Measurements from ENCODE around the gene PPP1R11. TPM values are rescaled to one million over a fixed set of nuclear protein-coding genes. Genes with fewer than 3 reads are reported as not detected.

Gene PPP1R11
- total and polyA plus RNA-seq, 9 of the 15 experiments (the other 6 are each of a cell fraction or from before 2014, with no cell fraction given): 17.8 to 94.8 (median 44.6) TPM

- no peak for FAIRE-seq
- in situ Hi-C loops (cut with MboI): no loop called here
- WGBS (ENCODE audit: insufficient coverage, low coverage, missing lambda C conversion rate): 0% methylated on average over 3 of the region's 3 CpGs
- POLR2A ChIA-PET: interaction anchor here (0.5 to 2.2 kb wide), 2 partner anchors 11 to 148 kb away, joined by 4 to 10 read pairs; partner anchors contain the start of gene POLR1H
- H2AFZ ChIP-seq (ENCODE audit: low read depth, low read length): no peak overlapping the region
- no peak for ATAC-seq
- H3K9me1 ChIP-seq (ENCODE audit: control insufficient read depth, insufficient read depth, low read length): no peaks in the 10 kb centered on the region
- no peak for DNase-seq (ENCODE audit: extremely low read depth in 1 of 4, low spot score in 3 of 4)
- no peak overlapping the region for H3K27ac ChIP-seq (ENCODE audit: extremely low read depth, low read depth, low read length)
- no peak overlapping the region for H3K4me3 ChIP-seq
- intact Hi-C loops (cut with micrococcal nuclease): no loop called here
- no peak overlapping the region for H3K4me2 ChIP-seq (ENCODE audit: insufficient read depth, low read length)
- H3K9me3 ChIP-seq (replicated peaks; ENCODE audit: control insufficient read depth, insufficient read depth, low read depth, low read length): no peaks in the 10 kb centered on the region
- peaks cover 0 to 27% of the 10 kb centered on the region in 2 experiments; a peak in 2 of 5 replicates for H3K4me1 ChIP-seq (replicated peaks in 1 of 2; ENCODE audit: control insufficient read depth in 2 of 2, insufficient read depth in 2 of 2, low read length in 2 of 2)
- no TSS peak for BruUV-seq (replicated peaks)
- peaks cover 13% of the 10 kb centered on the region for H3K79me2 ChIP-seq (ENCODE audit: control insufficient read depth, insufficient read depth, low read length)
- 0 out of 2 replicates have a peak, but pooled peaks cover 4% of the 10 kb centered on the region for H4K20me1 ChIP-seq (replicated peaks; ENCODE audit: control insufficient read depth, insufficient read depth, low read length)
- H3K36me3 ChIP-seq (ENCODE audit: control insufficient read depth, insufficient read depth, low read length): peaks cover 8% of the 10 kb centered on the region; the same call in 2 of the 3 replicates
- H3K27me3 ChIP-seq (ENCODE audit: control insufficient read depth in 2 of 2, insufficient read depth in 2 of 2, low read length in 2 of 2): peaks cover 25 to 33% of the 10 kb centered on the region in 2 experiments; a peak in 4 of 5 replicates
- CTCF ChIA-PET (ENCODE audit: low intra/inter-chr PET ratio): no interaction called here
- H3K9ac ChIP-seq (ENCODE audit: insufficient read depth in 1 of 2, low read depth in 2 of 2, low read length in 2 of 2): no peak overlapping the region
- no peak for TF ChIP-seq E2F6 (IDR thresholded peaks at IDR 0.05; ENCODE audit: borderline replicate concordance in 1 of 2, extremely low read depth in 1 of 2, insufficient read depth in 1 of 2, insufficient read length in 1 of 2, low read depth in 1 of 2, low read length in 1 of 2, poor library complexity in 1 of 2, severe bottlenecking in 1 of 2)
- no peak for TF ChIP-seq HNRNPL (IDR thresholded peaks at IDR 0.05; ENCODE audit: low read depth, low read length)
- no peak for TF ChIP-seq NUFIP1 (IDR thresholded peaks at IDR 0.05; ENCODE audit: partially characterized antibody)
- TF ChIP-seq MAFF (IDR thresholded peaks at IDR 0.05; ENCODE audit: low read length): no peak; the same call in 1 of the 2 replicates
- no peak for TF ChIP-seq SREBF2 (CRISPR knock-in tag; IDR thresholded peaks at IDR 0.05)
- peak; percentile 23; the same call in 1 of the 2 replicates for TF ChIP-seq MAFG (tag; conservative IDR thresholded peaks at IDR 0.05)
- no peak for TF ChIP-seq CHCHD3 (CRISPR knock-in tag; IDR thresholded peaks at IDR 0.05)
- TF ChIP-seq C11orf30 (IDR thresholded peaks at IDR 0.05; ENCODE audit: low read depth): peak; percentile 53
- peak; percentile 45; the same call in 1 of the 2 replicates for TF ChIP-seq ZNF316 (IDR thresholded peaks at IDR 0.05)
- no peak for TF ChIP-seq CTCFL (IDR thresholded peaks at IDR 0.05; ENCODE audit: borderline replicate concordance, insufficient read depth, low read depth, low read length, poor library complexity, severe bottlenecking)
These were observed 4.9 kb downstream of the PPP1R11 start for GRCh38 chr6:30071858-30072257.
